ENCODE measurements around the gene MYRIP. TPM values are rescaled to one million over a fixed set of nuclear protein-coding genes. Genes with fewer than 3 reads are reported as not detected.
A peak's percentile ranks its signal among the peaks of the same experiment; 100 is the strongest.

Gene MYRIP
- total RNA-seq, 1 donor from 2014 or later = 0.54 TPM

DNA sequence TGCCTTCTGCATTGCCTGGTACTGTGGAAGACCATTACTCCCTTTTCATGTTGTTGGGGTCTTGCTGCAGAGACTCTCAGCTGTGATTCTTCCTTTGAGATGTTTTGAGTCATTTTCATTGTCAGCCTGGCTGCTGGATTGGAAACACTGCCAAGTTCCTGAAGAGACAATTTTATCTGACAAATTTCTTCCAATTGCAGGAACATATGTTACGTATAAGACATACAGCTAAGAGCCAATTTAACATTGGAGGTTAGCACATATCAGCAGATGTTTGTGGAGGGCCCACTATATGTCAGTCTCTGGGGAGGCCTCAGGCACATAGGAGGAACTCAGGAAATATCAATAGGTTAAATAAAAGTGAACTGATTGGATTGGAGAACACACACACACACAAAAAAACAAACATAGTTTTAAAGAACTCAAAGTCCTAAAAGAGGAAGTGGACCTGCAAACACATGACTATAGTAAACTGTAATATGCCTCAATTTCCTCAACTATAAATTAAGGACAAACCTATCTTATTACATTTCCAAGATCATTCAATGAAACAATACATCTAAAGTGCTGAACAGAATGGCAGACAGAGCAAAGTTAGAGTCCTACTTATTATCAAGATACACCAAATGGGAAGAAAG, 172.3 kb downstream of the MYRIP start:
- Mint-ChIP-seq H3K27ac (ENCODE audit: unreplicated experiment) (no peak overlapping the region), H3K4me1 (no peaks in the 10 kb centered on the region), H3K27me3 (ENCODE audit: low read depth) (peaks cover 2% of the 10 kb centered on the region), H3K4me3 (no peak overlapping the region), H3K36me3 (ENCODE audit: low read depth) (no peaks in the 10 kb centered on the region), H3K9me3 (no peaks in the 10 kb centered on the region)
- TF ChIP-seq, protein P1, sequence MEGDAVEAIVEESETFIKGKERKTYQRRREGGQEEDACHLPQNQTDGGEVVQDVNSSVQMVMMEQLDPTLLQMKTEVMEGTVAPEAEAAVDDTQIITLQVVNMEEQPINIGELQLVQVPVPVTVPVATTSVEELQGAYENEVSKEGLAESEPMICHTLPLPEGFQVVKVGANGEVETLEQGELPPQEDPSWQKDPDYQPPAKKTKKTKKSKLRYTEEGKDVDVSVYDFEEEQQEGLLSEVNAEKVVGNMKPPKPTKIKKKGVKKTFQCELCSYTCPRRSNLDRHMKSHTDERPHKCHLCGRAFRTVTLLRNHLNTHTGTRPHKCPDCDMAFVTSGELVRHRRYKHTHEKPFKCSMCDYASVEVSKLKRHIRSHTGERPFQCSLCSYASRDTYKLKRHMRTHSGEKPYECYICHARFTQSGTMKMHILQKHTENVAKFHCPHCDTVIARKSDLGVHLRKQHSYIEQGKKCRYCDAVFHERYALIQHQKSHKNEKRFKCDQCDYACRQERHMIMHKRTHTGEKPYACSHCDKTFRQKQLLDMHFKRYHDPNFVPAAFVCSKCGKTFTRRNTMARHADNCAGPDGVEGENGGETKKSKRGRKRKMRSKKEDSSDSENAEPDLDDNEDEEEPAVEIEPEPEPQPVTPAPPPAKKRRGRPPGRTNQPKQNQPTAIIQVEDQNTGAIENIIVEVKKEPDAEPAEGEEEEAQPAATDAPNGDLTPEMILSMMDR (conservative IDR thresholded peaks at IDR 0.05) = no peak
- DNase-seq (ENCODE audit: low read depth, low spot score) = no peak

DNA sequence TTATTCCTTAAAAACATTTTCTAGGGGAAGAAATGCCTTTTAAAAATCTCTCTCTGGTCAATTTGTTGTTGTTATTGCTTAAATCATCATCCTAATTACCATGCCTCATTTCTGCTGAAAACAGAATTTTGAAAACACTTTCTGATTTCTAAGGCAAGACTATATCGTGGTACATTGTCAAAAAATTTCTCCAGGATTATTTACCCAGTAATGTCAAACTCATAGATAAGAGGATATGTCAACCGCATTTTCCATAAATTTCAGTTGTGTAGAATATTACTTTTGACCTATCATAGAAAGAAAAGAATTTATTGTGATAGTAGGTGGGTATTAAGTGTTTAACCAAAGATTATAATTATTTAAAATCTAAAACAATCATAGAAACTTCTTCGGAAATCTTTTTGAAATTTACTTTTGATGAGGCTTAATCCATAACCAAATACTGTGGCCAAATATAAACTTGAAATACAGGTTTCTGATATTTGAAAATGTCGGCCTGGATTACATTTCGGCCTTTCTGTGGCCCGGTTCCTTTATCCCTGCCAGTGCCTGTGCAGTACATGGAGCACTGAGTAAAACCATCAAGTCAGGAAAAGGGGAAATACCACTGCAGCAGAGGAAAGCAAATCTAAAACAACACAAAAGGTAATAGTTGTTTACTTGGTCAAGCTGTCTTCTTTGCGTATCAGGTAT, 173.4 kb downstream of the MYRIP start:
- peaks cover 3% of the 10 kb centered on the region for H3K9me3 Mint-ChIP-seq

DNA sequence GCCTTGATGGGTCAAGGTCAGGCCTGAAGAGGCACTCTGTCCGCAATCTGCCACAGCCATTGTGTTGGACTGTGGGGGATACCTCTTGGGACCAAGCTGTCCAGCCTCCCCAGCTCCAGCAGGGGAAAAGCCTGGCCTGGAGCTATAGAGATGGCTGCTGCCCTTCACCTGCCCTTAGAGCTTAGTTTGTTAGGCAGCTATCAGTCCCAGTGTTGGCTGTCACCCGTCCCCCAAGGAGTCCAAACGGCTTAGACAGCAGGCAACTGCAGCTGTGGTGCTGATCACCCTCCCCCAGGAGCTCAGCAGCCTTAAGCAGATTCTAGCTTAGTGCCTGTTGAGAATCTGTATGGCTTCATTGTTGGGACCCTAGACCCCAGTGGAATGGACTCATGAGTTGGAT, 180.3 kb downstream of the MYRIP start:
- H3K4me3 Mint-ChIP-seq = no peak overlapping the region
- peaks cover 2% of the 10 kb centered on the region for H3K27me3 Mint-ChIP-seq (ENCODE audit: low read depth)
- H3K36me3 Mint-ChIP-seq (ENCODE audit: low read depth) = peaks cover 14% of the 10 kb centered on the region
- no peak overlapping the region for H3K27ac Mint-ChIP-seq (ENCODE audit: unreplicated experiment)
- peaks cover 36% of the 10 kb centered on the region for H3K9me3 Mint-ChIP-seq
- DNase-seq (ENCODE audit: low read depth, low spot score) = no peak
- TF ChIP-seq, protein P1 (conservative IDR thresholded peaks at IDR 0.05) = no peak
- no peaks in the 10 kb centered on the region for H3K4me1 Mint-ChIP-seq

More for the DNA sequence above, 173.4 kb downstream of the MYRIP start:
- H3K4me3 Mint-ChIP-seq = no peak overlapping the region
- TF ChIP-seq, protein P1 (conservative IDR thresholded peaks at IDR 0.05) = no peak
- no peaks in the 10 kb centered on the region for H3K36me3 Mint-ChIP-seq (ENCODE audit: low read depth)
- H3K27me3 Mint-ChIP-seq (ENCODE audit: low read depth) = peaks cover 2% of the 10 kb centered on the region
- H3K4me1 Mint-ChIP-seq = no peaks in the 10 kb centered on the region
- H3K27ac Mint-ChIP-seq (ENCODE audit: unreplicated experiment) = no peak overlapping the region
- no peak for DNase-seq (ENCODE audit: low read depth, low spot score)

DNA sequence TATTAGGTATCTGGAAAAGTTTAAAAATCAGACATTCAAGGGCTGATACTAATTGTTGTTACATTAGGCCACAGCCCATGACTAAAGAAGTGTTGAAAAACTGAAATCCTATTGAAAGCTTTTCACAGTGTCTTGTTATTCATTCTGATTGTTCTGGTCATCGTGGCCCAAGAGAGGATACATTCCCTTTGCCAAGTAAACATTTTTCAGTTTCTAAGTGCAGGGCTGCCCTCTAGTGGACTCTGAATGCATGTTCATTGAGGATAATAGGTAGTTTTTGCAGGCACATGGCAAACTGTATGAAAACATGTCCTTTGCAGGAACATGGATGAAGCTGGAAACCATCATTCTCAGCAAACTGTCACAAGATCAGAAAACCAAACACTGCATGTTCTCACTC, 181.1 kb downstream of the MYRIP start:
- H3K27me3 Mint-ChIP-seq (ENCODE audit: low read depth) = peaks cover 4% of the 10 kb centered on the region
- H3K9me3 Mint-ChIP-seq = peaks cover 42% of the 10 kb centered on the region
- peak; percentile 27 for DNase-seq (ENCODE audit: low read depth, low spot score)
- H3K4me1 Mint-ChIP-seq = no peaks in the 10 kb centered on the region
- TF ChIP-seq, protein P1 (conservative IDR thresholded peaks at IDR 0.05) = peak; percentile 71
- H3K4me3 Mint-ChIP-seq = no peak overlapping the region
- peaks cover 18% of the 10 kb centered on the region for H3K36me3 Mint-ChIP-seq (ENCODE audit: low read depth)
- no peak overlapping the region for H3K27ac Mint-ChIP-seq (ENCODE audit: unreplicated experiment)

DNA sequence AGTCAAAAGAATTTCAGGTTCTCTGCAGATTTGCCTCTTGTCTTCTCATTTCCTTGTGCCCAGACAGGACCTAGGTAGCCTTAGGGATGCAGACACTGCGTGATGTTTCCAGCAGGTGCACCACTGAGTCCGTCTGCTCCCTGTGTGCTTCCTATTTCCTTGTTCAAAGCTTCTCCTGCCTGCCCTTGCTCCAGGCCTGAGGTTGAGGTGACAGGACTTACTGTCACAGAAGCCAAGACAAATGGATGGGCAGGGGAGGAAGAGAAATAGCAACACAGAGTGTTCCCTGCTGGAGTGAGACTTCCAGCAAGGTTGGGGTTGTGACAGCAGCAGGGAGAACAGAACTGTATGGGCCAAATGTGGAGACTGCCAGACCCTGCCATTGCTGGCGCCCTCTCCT, 199.4 kb downstream of the MYRIP start:
- TF ChIP-seq, protein P1 (conservative IDR thresholded peaks at IDR 0.05) = no peak
- DNase-seq (ENCODE audit: low read depth, low spot score) = no peak
- H3K4me3 Mint-ChIP-seq = no peak overlapping the region
- H3K27ac Mint-ChIP-seq (ENCODE audit: unreplicated experiment) = no peak overlapping the region
- no peaks in the 10 kb centered on the region for H3K4me1 Mint-ChIP-seq
- no peaks in the 10 kb centered on the region for H3K9me3 Mint-ChIP-seq
- H3K27me3 Mint-ChIP-seq (ENCODE audit: low read depth) = peaks cover 28% of the 10 kb centered on the region
- H3K36me3 Mint-ChIP-seq (ENCODE audit: low read depth) = no peaks in the 10 kb centered on the region
